Bronchial epithelial cell (primary cell): ENCODE results near the gene MGST2. TPM values are rescaled to one million over a fixed set of nuclear protein-coding genes. Genes with fewer than 3 reads are reported as not detected.
"Not testable (repeated sequence)": the region's sequence is repeated elsewhere in the genome, so short reads cannot be mapped to it uniquely, and the experiment has no call there.

Experiments used
- DNase-seq: peaks from one replicate; pipeline ENCODE4 v3.0.0-alpha.2; 2010; ENCODE audit warnings: low read depth
- FAIRE-seq: peaks from 2 replicates; lab custom pipeline; 2011; peaks lifted over from hg19 to GRCh38; lab: Jason Lieb, UNC
- H3K27me3 ChIP-seq: 2 replicates; pipeline ENCODE4 v1.5.1; 2011; ENCODE audit warnings: low read length; ENCODE audit not compliant: control insufficient read depth, insufficient read depth
- H3K36me3 ChIP-seq: 2 replicates; pipeline ENCODE4 v1.5.1; 2011; ENCODE audit warnings: low read length; ENCODE audit not compliant: control insufficient read depth, insufficient read depth
- H3K4me3 ChIP-seq: 2 replicates; pipeline ENCODE4 v1.5.1; 2011; ENCODE audit warnings: mild to moderate bottlenecking, low read depth, low read length, control low read depth
- CTCF ChIP-seq: IDR thresholded peaks from 2 replicates; pipeline ENCODE4 v1.5.1; 2011; ENCODE audit warnings: mild to moderate bottlenecking, moderate library complexity, low read length, control low read depth, inconsistent platforms; ENCODE audit not compliant: insufficient read depth, severe bottlenecking
- total RNA-seq: library from RNA; depleted of rRNA; stranded (reverse); fragments of >200 nt; gene quantifications from 2 replicates; pipeline ENCODE4 v1.2.1, GENCODE V29; 2014

MGST2 gene
- total RNA-seq, 1 donor from 2014 or later, result 28.7 TPM

DNA sequence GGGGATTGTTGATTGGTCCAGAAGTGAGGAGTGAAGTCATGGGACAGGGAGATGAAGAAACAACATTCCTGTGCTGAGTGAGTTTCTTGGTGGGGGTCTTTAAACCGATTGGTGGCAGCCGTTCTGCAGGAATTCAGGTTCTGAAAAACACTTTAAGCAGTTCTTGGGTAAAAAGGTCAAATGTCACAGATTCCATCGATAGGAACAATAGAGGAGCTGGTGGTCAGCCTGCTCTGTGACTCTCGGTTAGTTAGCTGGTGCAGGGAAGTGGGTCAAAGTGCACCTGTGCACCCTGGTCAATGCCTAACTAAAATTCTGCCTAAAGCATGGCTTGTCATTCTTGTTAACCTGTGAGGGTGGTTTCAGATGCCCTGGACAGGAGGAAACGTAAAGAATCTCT is 34.6 kb upstream of the MGST2 start:
- no peak overlapping the region for H3K4me3 ChIP-seq
- TF ChIP-seq CTCF, result no peak
- DNase-seq, result no peak
- no peaks in the 10 kb centered on the region for H3K27me3 ChIP-seq
- H3K36me3 ChIP-seq, result no peaks in the 10 kb centered on the region
- FAIRE-seq, result peak; percentile 64

GRCh38 chr4:139631791-139632190 is 33.8 kb upstream of the MGST2 start:
- FAIRE-seq (no peak), DNase-seq (no peak)
- TF ChIP-seq CTCF, result no peak
- no peak overlapping the region for H3K4me3 ChIP-seq
- H3K36me3 ChIP-seq, result no peaks in the 10 kb centered on the region
- no peaks in the 10 kb centered on the region for H3K27me3 ChIP-seq

DNA sequence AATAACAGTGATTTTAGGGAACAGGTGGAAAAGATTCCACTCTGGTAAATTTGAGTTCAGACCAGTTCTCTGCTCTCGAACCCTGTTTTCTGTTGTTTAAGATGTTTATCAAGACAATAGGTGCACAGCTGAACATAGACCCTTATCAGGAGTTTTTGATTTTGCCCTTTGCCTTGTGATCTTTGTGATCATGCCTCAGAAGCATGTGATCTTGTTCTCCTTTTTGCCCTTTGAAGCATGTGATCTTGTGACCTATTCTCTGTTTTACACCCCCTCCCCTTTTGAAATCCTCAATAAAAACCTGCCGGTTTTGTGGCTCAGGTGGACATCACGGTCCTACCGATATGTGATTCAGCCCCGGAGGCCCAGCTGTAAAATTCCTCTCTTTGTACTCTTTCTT is 32.9 kb upstream of the MGST2 start:
- not testable (repeated sequence) for H3K4me3 ChIP-seq, H3K36me3 ChIP-seq, DNase-seq, FAIRE-seq, H3K27me3 ChIP-seq

DNA sequence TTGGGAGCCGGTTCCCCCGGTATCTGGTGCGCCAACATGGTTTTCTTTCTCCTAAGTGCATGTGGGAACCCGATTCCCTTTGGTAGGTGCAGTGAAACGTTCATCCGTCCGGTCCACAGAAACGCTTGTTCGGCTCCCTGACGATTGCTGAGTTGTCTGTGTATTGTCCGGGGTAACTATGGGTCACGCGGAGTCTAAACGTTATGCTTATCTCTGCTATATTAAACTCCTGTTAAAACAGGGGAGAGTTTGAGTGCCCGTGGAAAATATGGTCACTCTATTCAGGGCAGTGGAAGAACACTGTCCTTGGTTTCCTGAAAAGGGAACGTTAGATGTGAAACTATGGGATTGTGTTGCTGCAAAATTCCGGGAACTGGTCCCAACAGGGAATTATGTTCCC is 32.4 kb upstream of the MGST2 start:
- no peak for TF ChIP-seq CTCF
- H3K4me3 ChIP-seq, result no peak overlapping the region
- DNase-seq, result no peak
- FAIRE-seq, result no peak
- no peaks in the 10 kb centered on the region for H3K36me3 ChIP-seq
- H3K27me3 ChIP-seq, result no peaks in the 10 kb centered on the region

GRCh38 chr4:139633661-139634060 is 32.0 kb upstream of the MGST2 start:
- peak; percentile 33 for DNase-seq
- TF ChIP-seq CTCF, result peak; percentile 63
- no peak overlapping the region for H3K4me3 ChIP-seq
- FAIRE-seq, result no peak
- H3K36me3 ChIP-seq, result no peaks in the 10 kb centered on the region
- H3K27me3 ChIP-seq, result no peaks in the 10 kb centered on the region

DNA sequence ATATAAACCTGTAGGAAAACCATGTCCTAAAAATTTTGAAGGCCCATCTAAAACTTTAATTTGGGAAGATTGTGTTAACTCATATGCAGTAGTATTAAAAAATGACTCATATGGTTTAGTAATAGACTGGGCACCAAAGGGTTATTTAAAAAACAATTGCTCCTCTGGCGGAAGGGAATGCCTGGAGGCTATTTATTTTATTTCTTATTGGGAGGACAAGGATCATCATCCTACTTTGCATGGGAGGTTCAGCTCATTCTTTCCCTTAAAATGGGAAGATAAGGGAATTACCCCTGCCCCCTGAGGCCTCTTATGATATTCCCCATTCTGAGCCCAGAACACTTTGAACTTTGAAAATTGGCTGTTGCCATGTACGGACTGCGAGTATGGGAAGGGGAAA is 29.7 kb upstream of the MGST2 start:
- no peak for TF ChIP-seq CTCF
- H3K4me3 ChIP-seq, result no peak overlapping the region
- DNase-seq (peak; percentile 45), FAIRE-seq (no peak)
- H3K36me3 ChIP-seq, result no peaks in the 10 kb centered on the region
- H3K27me3 ChIP-seq, result no peaks in the 10 kb centered on the region

- not testable (repeated sequence) for H3K4me3 ChIP-seq, H3K36me3 ChIP-seq, DNase-seq, FAIRE-seq, H3K27me3 ChIP-seq
Measured at GRCh38 chr4:139638306-139638705, 27.3 kb upstream of the MGST2 start.
